ENCODE results near the gene ASB3. TPM values are rescaled to one million over a fixed set of nuclear protein-coding genes. Genes with fewer than 3 reads are reported as not detected.

ASB3 gene
- total and polyA plus RNA-seq, 9 of the 15 experiments (the other 6 are each of a cell fraction or from before 2014, with no cell fraction given), result 13.6 to 35.3 (median 18.7) TPM

GRCh38 chr2:53767405-53768241 lies 19.1 kb downstream of the ASB3 start, which contains the start of gene CHAC2 (continued):
- TF ChIP-seq POLR2AphosphoS5 (IDR thresholded peaks at IDR 0.05; ENCODE audit: control insufficient read depth, insufficient read depth, low read depth, low read length) (peak; percentile 75), E2F5 (CRISPR knock-in tag; IDR thresholded peaks at IDR 0.05) (0 out of 2 replicates have a peak, but pooled peaks have one; percentile 52), HBP1 (CRISPR knock-in tag; IDR thresholded peaks at IDR 0.05) (no peak), ZBTB17 (CRISPR knock-in tag; IDR thresholded peaks at IDR 0.05) (no peak), MCM5 (IDR thresholded peaks at IDR 0.05; ENCODE audit: low read depth) (no peak), WHSC1 (IDR thresholded peaks at IDR 0.05; ENCODE audit: low read length) (no peak), DDX20 (tag; IDR thresholded peaks at IDR 0.05; ENCODE audit: low read depth) (no peak), VEZF1 (CRISPR knock-in tag; IDR thresholded peaks at IDR 0.05) (no peak), PPARD (CRISPR knock-in tag; IDR thresholded peaks at IDR 0.05) (no peak), ZNF589 (CRISPR knock-in tag; IDR thresholded peaks at IDR 0.05; ENCODE audit: low read depth) (no peak), NCOA6 (IDR thresholded peaks at IDR 0.05) (no peak), ZNF347 (CRISPR knock-in tag; IDR thresholded peaks at IDR 0.05; ENCODE audit: low read depth) (no peak), ZNF121 (CRISPR knock-in tag; conservative IDR thresholded peaks at IDR 0.05) (no peak), MYBL2 (IDR thresholded peaks at IDR 0.05; ENCODE audit: low read depth) (no peak), MYBL2 (CRISPR knock-in tag; IDR thresholded peaks at IDR 0.05; ENCODE audit: borderline replicate concordance) (no peak), ZNF12 (CRISPR knock-in tag; IDR thresholded peaks at IDR 0.05) (no peak), C11orf30 (IDR thresholded peaks at IDR 0.05; ENCODE audit: low read depth) (no peak), STAT5B (CRISPR knock-in tag; IDR thresholded peaks at IDR 0.05) (no peak), SREBF2 (CRISPR knock-in tag; IDR thresholded peaks at IDR 0.05) (no peak), JUND (IDR thresholded peaks at IDR 0.05; ENCODE audit: borderline replicate concordance, low read depth, low read length) (0 out of 2 replicates have a peak, but pooled peaks have one; percentile 3), JUND (tag; IDR thresholded peaks at IDR 0.05; ENCODE audit: borderline replicate concordance, low read depth, low read length) (peak; percentile 38; the same call in 2 of the 3 replicates), ZNF511 (CRISPR knock-in tag; IDR thresholded peaks at IDR 0.05) (no peak), DLX4 (CRISPR knock-in tag; IDR thresholded peaks at IDR 0.05) (no peak)
